ENCODE measurements around the gene ADGRV1.

The ADGRV1 gene

GRCh38 chr5:90885180-90885868 lies 326.7 kb downstream of the ADGRV1 start:
- WGBS (ENCODE audit: extremely low coverage, insufficient coverage, insufficient read length), result no CpG with 5 or more reads among the region's 1 CpG
- Histone ChIP-seq H4K91ac (ENCODE audit: low read depth, low read length) (no peak overlapping the region), H3K4me3 (ENCODE audit: low read depth, low read length) (no peak overlapping the region), H3K36me3 (ENCODE audit: control insufficient read depth in 1 of 2, insufficient read depth in 2 of 2, low read length in 2 of 2) (no peaks in the 10 kb centered on the region), H3K4me2 (ENCODE audit: low read length) (no peak overlapping the region), H2AK5ac (ENCODE audit: low read length) (no peak overlapping the region), H3K14ac (ENCODE audit: low read length) (no peak overlapping the region), H3K79me1 (ENCODE audit: low read length) (no peaks in the 10 kb centered on the region), H2AFZ (ENCODE audit: insufficient read depth, low read length, poor library complexity) (no peak overlapping the region), H3K23ac (ENCODE audit: low read length) (no peak overlapping the region), H3K18ac (ENCODE audit: low read length) (no peak overlapping the region), H3K27ac (ENCODE audit: low read depth, low read length) (no peak overlapping the region), H4K12ac (ENCODE audit: low read depth, low read length) (no peak overlapping the region), H2BK120ac (ENCODE audit: insufficient read depth, low read length, poor library complexity) (no peak overlapping the region), H3K79me2 (ENCODE audit: control insufficient read depth, insufficient read depth, low read length, poor library complexity) (no peaks in the 10 kb centered on the region), H3K27me3 (ENCODE audit: insufficient read depth, low read length) (no peaks in the 10 kb centered on the region), H3K4me1 (ENCODE audit: control insufficient read depth in 1 of 2, insufficient read depth in 2 of 2, low read length in 2 of 2) (no peaks in the 10 kb centered on the region), H3K4ac (ENCODE audit: low read depth, low read length) (no peak overlapping the region), H2BK5ac (ENCODE audit: low read depth, low read length, poor library complexity) (no peak overlapping the region), H4K8ac (ENCODE audit: low read depth, low read length) (no peak overlapping the region), H3K9ac (ENCODE audit: low read length) (no peak overlapping the region), H2BK12ac (ENCODE audit: low read length) (no peak overlapping the region), H3K9me3 (ENCODE audit: insufficient read depth, low read depth, low read length) (no peaks in the 10 kb centered on the region)
- DNase-seq, result no peak

- Histone ChIP-seq H3K18ac (ENCODE audit: low read length) (no peak overlapping the region), H2BK12ac (ENCODE audit: low read length) (no peak overlapping the region), H4K91ac (ENCODE audit: low read depth, low read length) (no peak overlapping the region), H3K4me3 (ENCODE audit: low read depth, low read length) (no peak overlapping the region), H2BK5ac (ENCODE audit: low read depth, low read length, poor library complexity) (no peak overlapping the region), H3K4me2 (ENCODE audit: low read length) (no peak overlapping the region), H3K9me3 (ENCODE audit: insufficient read depth, low read depth, low read length) (no peaks in the 10 kb centered on the region), H3K4ac (ENCODE audit: low read depth, low read length) (no peak overlapping the region), H3K79me2 (ENCODE audit: control insufficient read depth, insufficient read depth, low read length, poor library complexity) (no peaks in the 10 kb centered on the region), H2AK5ac (ENCODE audit: low read length) (no peak overlapping the region), H3K14ac (ENCODE audit: low read length) (no peak overlapping the region), H3K4me1 (ENCODE audit: control insufficient read depth in 1 of 2, insufficient read depth in 2 of 2, low read length in 2 of 2) (no peaks in the 10 kb centered on the region), H3K27me3 (ENCODE audit: insufficient read depth, low read length) (no peaks in the 10 kb centered on the region), H3K9ac (ENCODE audit: low read length) (no peak overlapping the region), H3K23ac (ENCODE audit: low read length) (no peak overlapping the region), H2AFZ (ENCODE audit: insufficient read depth, low read length, poor library complexity) (no peak overlapping the region), H3K79me1 (ENCODE audit: low read length) (no peaks in the 10 kb centered on the region), H4K12ac (ENCODE audit: low read depth, low read length) (no peak overlapping the region), H3K27ac (ENCODE audit: low read depth, low read length) (no peak overlapping the region), H2BK120ac (ENCODE audit: insufficient read depth, low read length, poor library complexity) (no peak overlapping the region), H3K36me3 (ENCODE audit: control insufficient read depth in 1 of 2, insufficient read depth in 2 of 2, low read length in 2 of 2) (no peaks in the 10 kb centered on the region), H4K8ac (ENCODE audit: low read depth, low read length) (no peak overlapping the region)
- 100% methylated on average over 2 of the region's 5 CpGs for WGBS (ENCODE audit: extremely low coverage, insufficient coverage, insufficient read length)
- DNase-seq, result no peak
Measured at GRCh38 chr5:90886381-90886780, 327.8 kb downstream of the ADGRV1 start.

GRCh38 chr5:90888511-90889324 lies 330.1 kb downstream of the ADGRV1 start:
- Histone ChIP-seq H3K27ac (ENCODE audit: low read depth, low read length) (no peak overlapping the region), H2AK5ac (ENCODE audit: low read length) (no peak overlapping the region), H2BK12ac (ENCODE audit: low read length) (no peak overlapping the region), H4K12ac (ENCODE audit: low read depth, low read length) (no peak overlapping the region), H3K4me1 (ENCODE audit: control insufficient read depth in 1 of 2, insufficient read depth in 2 of 2, low read length in 2 of 2) (no peaks in the 10 kb centered on the region), H4K91ac (ENCODE audit: low read depth, low read length) (no peak overlapping the region), H3K4me3 (ENCODE audit: low read depth, low read length) (no peak overlapping the region), H3K36me3 (ENCODE audit: control insufficient read depth in 1 of 2, insufficient read depth in 2 of 2, low read length in 2 of 2) (no peaks in the 10 kb centered on the region), H4K8ac (ENCODE audit: low read depth, low read length) (no peak overlapping the region), H3K9me3 (ENCODE audit: insufficient read depth, low read depth, low read length) (no peaks in the 10 kb centered on the region), H3K4me2 (ENCODE audit: low read length) (no peak overlapping the region), H2BK120ac (ENCODE audit: insufficient read depth, low read length, poor library complexity) (no peak overlapping the region), H3K23ac (ENCODE audit: low read length) (no peak overlapping the region), H3K4ac (ENCODE audit: low read depth, low read length) (no peak overlapping the region), H2BK5ac (ENCODE audit: low read depth, low read length, poor library complexity) (no peak overlapping the region), H2AFZ (ENCODE audit: insufficient read depth, low read length, poor library complexity) (no peak overlapping the region), H3K27me3 (ENCODE audit: insufficient read depth, low read length) (no peaks in the 10 kb centered on the region), H3K79me1 (ENCODE audit: low read length) (no peaks in the 10 kb centered on the region), H3K18ac (ENCODE audit: low read length) (no peak overlapping the region), H3K9ac (ENCODE audit: low read length) (no peak overlapping the region), H3K14ac (ENCODE audit: low read length) (no peak overlapping the region), H3K79me2 (ENCODE audit: control insufficient read depth, insufficient read depth, low read length, poor library complexity) (no peaks in the 10 kb centered on the region)
- no CpG with 5 or more reads among the region's 1 CpG for WGBS (ENCODE audit: extremely low coverage, insufficient coverage, insufficient read length)
- DNase-seq, result no peak

- no peak overlapping the region for H3K23ac ChIP-seq (ENCODE audit: low read length)
- no peak overlapping the region for H4K91ac ChIP-seq (ENCODE audit: low read depth, low read length)
- H3K4ac ChIP-seq (ENCODE audit: low read depth, low read length), result no peak overlapping the region
- H2AK5ac ChIP-seq (ENCODE audit: low read length), result no peak overlapping the region
- no peaks in the 10 kb centered on the region for H3K79me1 ChIP-seq (ENCODE audit: low read length)
- no peak overlapping the region for H4K12ac ChIP-seq (ENCODE audit: low read depth, low read length)
- no peak overlapping the region for H2AFZ ChIP-seq (ENCODE audit: insufficient read depth, low read length, poor library complexity)
- H3K14ac ChIP-seq (ENCODE audit: low read length), result no peak overlapping the region
- H3K79me2 ChIP-seq (ENCODE audit: control insufficient read depth, insufficient read depth, low read length, poor library complexity), result no peaks in the 10 kb centered on the region
- H3K27me3 ChIP-seq (ENCODE audit: insufficient read depth, low read length), result no peaks in the 10 kb centered on the region
- no peak overlapping the region for H3K4me3 ChIP-seq (ENCODE audit: low read depth, low read length)
- H3K36me3 ChIP-seq (ENCODE audit: control insufficient read depth in 1 of 2, insufficient read depth in 2 of 2, low read length in 2 of 2), result no peaks in the 10 kb centered on the region
- H3K4me2 ChIP-seq (ENCODE audit: low read length), result no peak overlapping the region
- no peak overlapping the region for H3K9ac ChIP-seq (ENCODE audit: low read length)
- H4K8ac ChIP-seq (ENCODE audit: low read depth, low read length), result no peak overlapping the region
- no peak for DNase-seq
- no peak overlapping the region for H3K18ac ChIP-seq (ENCODE audit: low read length)
- no peak overlapping the region for H3K27ac ChIP-seq (ENCODE audit: low read depth, low read length)
- no peaks in the 10 kb centered on the region for H3K9me3 ChIP-seq (ENCODE audit: insufficient read depth, low read depth, low read length)
- no peaks in the 10 kb centered on the region for H3K4me1 ChIP-seq (ENCODE audit: control insufficient read depth in 1 of 2, insufficient read depth in 2 of 2, low read length in 2 of 2)
- no peak overlapping the region for H2BK5ac ChIP-seq (ENCODE audit: low read depth, low read length, poor library complexity)
- H2BK120ac ChIP-seq (ENCODE audit: insufficient read depth, low read length, poor library complexity), result no peak overlapping the region
- no peak overlapping the region for H2BK12ac ChIP-seq (ENCODE audit: low read length)
Measured at GRCh38 chr5:90889325-90889600, 330.7 kb downstream of the ADGRV1 start.

Data from trophoblast cell (in vitro differentiated cells and primary cell).